ENCODE data around the gene IL17RC.

GRCh38 chr3:9875448-9875847 lies 41.5 kb upstream of the IL17RC start:
- TF ChIP-seq POLR2A (IDR thresholded peaks at IDR 0.05) = no peak
- TF ChIP-seq, protein P1, sequence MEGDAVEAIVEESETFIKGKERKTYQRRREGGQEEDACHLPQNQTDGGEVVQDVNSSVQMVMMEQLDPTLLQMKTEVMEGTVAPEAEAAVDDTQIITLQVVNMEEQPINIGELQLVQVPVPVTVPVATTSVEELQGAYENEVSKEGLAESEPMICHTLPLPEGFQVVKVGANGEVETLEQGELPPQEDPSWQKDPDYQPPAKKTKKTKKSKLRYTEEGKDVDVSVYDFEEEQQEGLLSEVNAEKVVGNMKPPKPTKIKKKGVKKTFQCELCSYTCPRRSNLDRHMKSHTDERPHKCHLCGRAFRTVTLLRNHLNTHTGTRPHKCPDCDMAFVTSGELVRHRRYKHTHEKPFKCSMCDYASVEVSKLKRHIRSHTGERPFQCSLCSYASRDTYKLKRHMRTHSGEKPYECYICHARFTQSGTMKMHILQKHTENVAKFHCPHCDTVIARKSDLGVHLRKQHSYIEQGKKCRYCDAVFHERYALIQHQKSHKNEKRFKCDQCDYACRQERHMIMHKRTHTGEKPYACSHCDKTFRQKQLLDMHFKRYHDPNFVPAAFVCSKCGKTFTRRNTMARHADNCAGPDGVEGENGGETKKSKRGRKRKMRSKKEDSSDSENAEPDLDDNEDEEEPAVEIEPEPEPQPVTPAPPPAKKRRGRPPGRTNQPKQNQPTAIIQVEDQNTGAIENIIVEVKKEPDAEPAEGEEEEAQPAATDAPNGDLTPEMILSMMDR (IDR thresholded peaks at IDR 0.05) = no peak

Data from esophagus squamous epithelium (tissue), 4 donors.